OCI-LY7 (cell line): ENCODE results near the gene HDAC4. TPM values are rescaled to one million over a fixed set of nuclear protein-coding genes. Genes with fewer than 3 reads are reported as not detected.

ENCODE experiments used
- BruUV-seq: library from RNA; stranded (reverse); fragments of 400-500 nt; replicated peaks from 2 replicates; lab custom pipeline; 2021; lab: Mats Ljungman, UMichigan
- CTCF ChIA-PET: fragments of 300-600 bp; sonication (Branson Sonifier 250); formaldehyde crosslinking; loops from one replicate; lab custom pipeline; 2022; ENCODE audit warnings: antibody characterized with exemption; ENCODE audit not compliant: unreplicated experiment; lab: Charles Lee
- POLR2A ChIA-PET: fragments of 300-600 bp; sonication (Branson Sonifier 250); formaldehyde crosslinking; loops from one replicate; lab custom pipeline; 2022; ENCODE audit warnings: antibody characterized with exemption; lab: Charles Lee
- DNase-seq: peaks from one replicate; pipeline ENCODE4 v3.0.0-alpha.2; 2015; ENCODE audit warnings: low spot score
- H2AFZ ChIP-seq: fragments of 200-600 bp; sonication (generic), shearing (Covaris generic); 2 replicates; pipeline ENCODE4 v1.6.1; 2014; ENCODE audit warnings: mild to moderate bottlenecking, antibody characterized with exemption, low read length, moderate library complexity
- H3K27ac ChIP-seq: fragments of 200-600 bp; sonication (generic); 2 replicates; pipeline ENCODE4 v1.5.1; 2014; ENCODE audit warnings: mixed run types, low read depth, mild to moderate bottlenecking, moderate library complexity, low read length, inconsistent platforms; ENCODE audit not compliant: poor library complexity, severe bottlenecking
- H3K36me3 ChIP-seq: fragments of 200-600 bp; sonication (generic); 2 replicates; pipeline ENCODE4 v1.6.1; 2014; ENCODE audit warnings: mild to moderate bottlenecking, antibody characterized with exemption, low read length, moderate library complexity, mixed read lengths; ENCODE audit not compliant: insufficient read depth
- H3K4me1 ChIP-seq: fragments of 200-600 bp; sonication (generic); 2 replicates; pipeline ENCODE4 v1.5.1; 2014; ENCODE audit warnings: mild to moderate bottlenecking, low read length; ENCODE audit not compliant: insufficient read depth, poor library complexity, severe bottlenecking
- H3K4me2 ChIP-seq: fragments of 200-600 bp; sonication (generic); 2 replicates; pipeline ENCODE4 v1.6.1; 2014; ENCODE audit warnings: mild to moderate bottlenecking, low read length
- H3K4me3 ChIP-seq: fragments of 200-600 bp; sonication (generic); 2 replicates; pipeline ENCODE4 v1.5.1; 2014; ENCODE audit warnings: mild to moderate bottlenecking, low read depth, low read length; ENCODE audit not compliant: poor library complexity, severe bottlenecking
- H3K79me2 ChIP-seq: fragments of 200-600 bp; sonication (generic); 2 replicates; pipeline ENCODE4 v1.6.1; 2016; ENCODE audit warnings: low read depth, mild to moderate bottlenecking, low read length, moderate library complexity, mixed read lengths; ENCODE audit not compliant: insufficient read depth
- H3K9me2 ChIP-seq: fragments of 200-600 bp; sonication (generic); 2 replicates; pipeline ENCODE4 v1.6.1; 2016; ENCODE audit warnings: mild to moderate bottlenecking, low read length, mixed read lengths; ENCODE audit not compliant: insufficient read depth
- H3K9me3 ChIP-seq: fragments of 200-600 bp; sonication (generic); 2 replicates; pipeline ENCODE4 v1.6.1; 2014; ENCODE audit warnings: mild to moderate bottlenecking, mixed run types, low read length, mixed read lengths
- H4K20me1 ChIP-seq: fragments of 200-600 bp; sonication (generic); 2 replicates; pipeline ENCODE4 v1.6.1; 2014; ENCODE audit warnings: mild to moderate bottlenecking, antibody characterized with exemption, low read length, moderate library complexity, mixed read lengths; ENCODE audit not compliant: insufficient read depth
- EZH2phosphoT487 ChIP-seq: fragments of 200-600 bp; sonication (generic); IDR thresholded peaks from 2 replicates; pipeline ENCODE4 v1.6.1; 2018; ENCODE audit warnings: low read depth, borderline replicate concordance, mild to moderate bottlenecking, mixed run types, antibody characterized with exemption, low read length, moderate library complexity, mixed read lengths
- intact Hi-C: fragments of 100-400 bp; cut with micrococcal nuclease; formaldehyde crosslinking; loops from one replicate; pipeline ENCODE4 v1.10.0; 2022; ENCODE audit not compliant: unreplicated experiment
- total RNA-seq, 2 experiments: library from RNA; depleted of rRNA in 1 of 2; stranded (reverse); fragments of >200 nt in 1 of 2; shearing (Covaris generic) in 1 of 2; gene quantifications; 2 replicates each; pipeline ENCODE4 v1.2.3, GENCODE V29; 2014 to 2022
- TF ChIP-seq, protein P1 (sequence below): fragments of 200-600 bp; sonication (generic); conservative IDR thresholded peaks from 2 replicates; pipeline ENCODE4 v1.5.1; 2014; ENCODE audit warnings: mild to moderate bottlenecking, antibody characterized with exemption, low read length, moderate library complexity, mixed read lengths

Gene HDAC4
- total RNA-seq, 2 experiments from 2014 or later = 10.2 to 20.6 TPM

DNA sequence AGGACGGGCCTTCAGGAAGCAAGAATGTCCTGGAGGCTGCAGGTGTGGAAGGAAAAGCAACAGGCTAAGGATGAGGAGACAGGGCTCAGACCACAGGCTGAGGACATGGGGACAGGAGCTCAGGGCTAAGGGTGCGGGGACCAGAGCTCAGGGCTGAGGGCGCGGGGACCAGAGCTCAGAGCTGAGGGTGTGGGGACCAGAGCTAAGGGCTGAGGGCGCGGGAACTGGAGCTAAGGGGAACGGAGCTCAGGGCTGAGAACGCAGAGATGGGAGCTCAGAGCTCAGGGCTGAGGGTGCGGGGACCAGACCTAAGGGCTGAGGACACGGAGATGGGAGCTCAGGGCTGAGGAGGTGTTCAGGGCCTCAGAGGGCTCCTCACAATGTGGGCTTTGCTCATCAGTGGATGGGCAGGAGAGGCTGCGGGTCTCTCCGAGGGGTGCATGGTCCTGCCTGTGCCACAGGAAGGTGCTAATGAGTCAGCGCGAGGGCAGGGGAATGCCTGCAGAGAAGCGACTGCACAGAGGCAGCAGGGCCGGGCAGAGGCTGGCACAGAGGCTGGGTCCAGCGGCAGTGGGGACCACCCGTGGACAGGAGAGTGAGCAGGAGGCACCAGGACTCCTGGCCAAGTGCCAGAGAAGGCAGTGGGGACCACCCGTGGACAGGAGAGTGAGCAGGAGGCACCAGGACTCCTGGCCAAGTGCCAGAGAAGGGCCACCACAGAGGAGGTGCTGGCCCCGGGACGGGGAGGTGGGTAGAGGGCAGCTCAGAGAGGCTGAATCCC lies 281.3 kb downstream of the HDAC4 start:
- Histone ChIP-seq H3K36me3 (0 out of 2 replicates have a peak, but pooled peaks cover 1% of the 10 kb centered on the region), H3K4me2 (no peak overlapping the region), H3K27ac (no peak overlapping the region), H3K9me2 (no peaks in the 10 kb centered on the region), H3K4me1 (no peaks in the 10 kb centered on the region), H4K20me1 (no peaks in the 10 kb centered on the region), H3K9me3 (0 out of 2 replicates have a peak, but pooled peaks cover 1% of the 10 kb centered on the region), H2AFZ (no peak overlapping the region), H3K79me2 (no peaks in the 10 kb centered on the region), H3K4me3 (no peak overlapping the region)
- POLR2A ChIA-PET = no interaction called here
- CTCF ChIA-PET = no interaction called here
- intact Hi-C loops = no loop called here
- no peak for DNase-seq
- no peak for TF ChIP-seq EZH2phosphoT487
- TF ChIP-seq, protein P1, sequence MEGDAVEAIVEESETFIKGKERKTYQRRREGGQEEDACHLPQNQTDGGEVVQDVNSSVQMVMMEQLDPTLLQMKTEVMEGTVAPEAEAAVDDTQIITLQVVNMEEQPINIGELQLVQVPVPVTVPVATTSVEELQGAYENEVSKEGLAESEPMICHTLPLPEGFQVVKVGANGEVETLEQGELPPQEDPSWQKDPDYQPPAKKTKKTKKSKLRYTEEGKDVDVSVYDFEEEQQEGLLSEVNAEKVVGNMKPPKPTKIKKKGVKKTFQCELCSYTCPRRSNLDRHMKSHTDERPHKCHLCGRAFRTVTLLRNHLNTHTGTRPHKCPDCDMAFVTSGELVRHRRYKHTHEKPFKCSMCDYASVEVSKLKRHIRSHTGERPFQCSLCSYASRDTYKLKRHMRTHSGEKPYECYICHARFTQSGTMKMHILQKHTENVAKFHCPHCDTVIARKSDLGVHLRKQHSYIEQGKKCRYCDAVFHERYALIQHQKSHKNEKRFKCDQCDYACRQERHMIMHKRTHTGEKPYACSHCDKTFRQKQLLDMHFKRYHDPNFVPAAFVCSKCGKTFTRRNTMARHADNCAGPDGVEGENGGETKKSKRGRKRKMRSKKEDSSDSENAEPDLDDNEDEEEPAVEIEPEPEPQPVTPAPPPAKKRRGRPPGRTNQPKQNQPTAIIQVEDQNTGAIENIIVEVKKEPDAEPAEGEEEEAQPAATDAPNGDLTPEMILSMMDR = no peak
- BruUV-seq = no TSS peak

DNA sequence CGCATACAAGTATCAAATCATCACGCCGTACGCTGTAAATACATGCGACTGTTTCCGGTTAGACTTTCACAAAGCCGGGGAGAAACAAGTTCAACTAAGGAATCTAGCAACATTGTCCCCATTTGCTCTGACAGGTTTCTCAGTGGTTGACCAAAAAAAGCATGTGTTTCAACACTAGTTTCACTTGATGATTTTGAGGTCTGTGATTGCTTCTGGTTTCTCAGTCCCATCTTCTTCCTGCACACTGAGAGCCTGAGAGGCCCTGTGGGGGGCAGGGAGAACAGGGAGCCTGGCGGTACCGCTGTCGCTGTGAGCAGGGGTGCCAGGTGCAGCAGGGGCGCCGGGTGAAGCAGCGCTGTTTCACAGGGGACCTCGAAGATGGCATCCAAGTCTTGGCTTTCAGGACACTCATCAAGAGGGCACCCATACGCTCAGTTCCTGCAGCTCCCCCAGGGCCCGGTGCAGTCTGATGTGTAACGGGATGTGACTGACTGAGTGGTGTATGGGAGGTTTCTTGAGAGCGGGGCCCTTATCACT lies 282.1 kb downstream of the HDAC4 start:
- CTCF ChIA-PET = no interaction called here
- H3K4me2 ChIP-seq = no peak overlapping the region
- intact Hi-C loops = no loop called here

More for the DNA sequence above, 282.1 kb downstream of the HDAC4 start:
- Histone ChIP-seq H2AFZ (no peak overlapping the region), H3K79me2 (no peaks in the 10 kb centered on the region), H4K20me1 (no peaks in the 10 kb centered on the region), H3K9me3 (no peaks in the 10 kb centered on the region), H3K9me2 (no peaks in the 10 kb centered on the region), H3K27ac (no peak overlapping the region), H3K4me1 (no peaks in the 10 kb centered on the region), H3K36me3 (no peaks in the 10 kb centered on the region), H3K4me3 (no peak overlapping the region)
- no peak for DNase-seq
- POLR2A ChIA-PET = no interaction called here
- BruUV-seq = no TSS peak
- TF ChIP-seq, protein P1 = no peak
- TF ChIP-seq EZH2phosphoT487 = no peak
